Mesothelial cell of epicardium (in vitro differentiated cells): ENCODE results near the gene C20orf173. TPM values are rescaled to one million over a fixed set of nuclear protein-coding genes. Genes with fewer than 3 reads are reported as not detected.

Source experiments
- DNase-seq, 2 experiments: peaks; one replicate each; pipeline ENCODE4 v3.0.0; 2021; ENCODE audit warnings: low spot score in 2 of 2; ENCODE audit not compliant: unreplicated experiment in 2 of 2
- H3K27ac Mint-ChIP-seq: 2 replicates; pipeline ENCODE4 v1.8.0; 2021; ENCODE audit warnings: mixed read lengths
- H3K27me3 Mint-ChIP-seq: 2 replicates; pipeline ENCODE4 v1.8.0; 2021; ENCODE audit warnings: low read depth, mixed read lengths
- H3K36me3 Mint-ChIP-seq: 2 replicates; pipeline ENCODE4 v1.8.0; 2021; ENCODE audit warnings: mixed read lengths
- H3K4me1 Mint-ChIP-seq: 2 replicates; pipeline ENCODE4 v1.8.0; 2021; ENCODE audit warnings: mixed read lengths
- H3K4me3 Mint-ChIP-seq: 2 replicates; pipeline ENCODE4 v1.8.0; 2021; ENCODE audit warnings: mild to moderate bottlenecking, moderate library complexity, mixed read lengths
- H3K9me3 Mint-ChIP-seq: 2 replicates; pipeline ENCODE4 v1.8.0; 2021; ENCODE audit warnings: mixed read lengths
- CTCF ChIP-seq: fragments of 200-600 bp; sonication (generic); IDR thresholded peaks from one replicate; pipeline ENCODE4 v1.5.0; 2021; ENCODE audit warnings: antibody characterized with exemption; ENCODE audit not compliant: unreplicated experiment
- total RNA-seq: library from RNA; stranded (reverse); gene quantifications from 3 replicates; pipeline ENCODE4 v1.2.1, GENCODE V29; 2021

Gene C20orf173
- total RNA-seq, 1 donor from 2014 or later = not detected

DNA sequence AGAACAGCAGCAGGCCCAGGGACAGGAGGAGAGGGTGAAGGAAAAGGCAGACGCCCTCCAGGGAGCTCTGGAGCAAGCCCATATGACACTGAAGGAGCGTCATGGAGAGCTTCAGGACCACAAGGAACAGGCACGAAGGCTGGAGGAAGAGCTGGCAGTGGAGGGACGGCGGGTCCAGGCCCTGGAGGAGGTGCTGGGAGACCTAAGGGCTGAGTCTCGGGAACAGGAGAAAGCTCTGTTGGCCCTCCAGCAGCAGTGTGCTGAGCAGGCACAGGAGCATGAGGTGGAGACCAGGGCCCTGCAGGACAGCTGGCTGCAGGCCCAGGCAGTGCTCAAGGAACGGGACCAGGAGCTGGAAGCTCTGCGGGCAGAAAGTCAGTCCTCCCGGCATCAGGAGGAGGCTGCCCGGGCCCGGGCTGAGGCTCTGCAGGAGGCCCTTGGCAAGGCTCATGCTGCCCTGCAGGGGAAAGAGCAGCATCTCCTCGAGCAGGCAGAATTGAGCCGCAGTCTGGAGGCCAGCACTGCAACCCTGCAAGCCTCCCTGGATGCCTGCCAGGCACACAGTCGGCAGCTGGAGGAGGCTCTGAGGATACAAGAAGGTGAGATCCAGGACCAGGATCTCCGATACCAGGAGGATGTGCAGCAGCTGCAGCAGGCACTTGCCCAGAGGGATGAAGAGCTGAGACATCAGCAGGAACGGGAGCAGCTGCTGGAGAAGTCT, 25.5 kb downstream of the C20orf173 start:
- no peaks in the 10 kb centered on the region for H3K4me1 Mint-ChIP-seq
- DNase-seq = no peak
- no peak overlapping the region for H3K27ac Mint-ChIP-seq
- no peak overlapping the region for H3K4me3 Mint-ChIP-seq
- no peaks in the 10 kb centered on the region for H3K9me3 Mint-ChIP-seq
- H3K36me3 Mint-ChIP-seq = peaks cover 45% of the 10 kb centered on the region
- TF ChIP-seq CTCF = no peak
- no peaks in the 10 kb centered on the region for H3K27me3 Mint-ChIP-seq

- Mint-ChIP-seq H3K9me3 (no peaks in the 10 kb centered on the region), H3K4me3 (no peak overlapping the region), H3K36me3 (peaks cover 49% of the 10 kb centered on the region), H3K4me1 (no peaks in the 10 kb centered on the region), H3K27me3 (no peaks in the 10 kb centered on the region), H3K27ac (no peak overlapping the region)
- DNase-seq = no peak
- TF ChIP-seq CTCF = no peak
Observed at GRCh38 chr20:35503281-35503680, 26.2 kb downstream of the C20orf173 start.

- H3K27ac Mint-ChIP-seq = no peak overlapping the region
- peaks cover 52% of the 10 kb centered on the region for H3K36me3 Mint-ChIP-seq
- H3K4me1 Mint-ChIP-seq = no peaks in the 10 kb centered on the region
- DNase-seq = no peak
- H3K9me3 Mint-ChIP-seq = no peaks in the 10 kb centered on the region
- no peak for TF ChIP-seq CTCF
- H3K4me3 Mint-ChIP-seq = no peak overlapping the region
- H3K27me3 Mint-ChIP-seq = no peaks in the 10 kb centered on the region
Observed at GRCh38 chr20:35502352-35502751, 27.1 kb downstream of the C20orf173 start.

- no peak for DNase-seq
- Mint-ChIP-seq H3K27ac (no peak overlapping the region), H3K27me3 (no peaks in the 10 kb centered on the region), H3K9me3 (no peaks in the 10 kb centered on the region), H3K4me3 (no peak overlapping the region), H3K36me3 (peaks cover 55% of the 10 kb centered on the region), H3K4me1 (no peaks in the 10 kb centered on the region)
- TF ChIP-seq CTCF = no peak
Observed at GRCh38 chr20:35499271-35499670, 30.2 kb downstream of the C20orf173 start.

DNA sequence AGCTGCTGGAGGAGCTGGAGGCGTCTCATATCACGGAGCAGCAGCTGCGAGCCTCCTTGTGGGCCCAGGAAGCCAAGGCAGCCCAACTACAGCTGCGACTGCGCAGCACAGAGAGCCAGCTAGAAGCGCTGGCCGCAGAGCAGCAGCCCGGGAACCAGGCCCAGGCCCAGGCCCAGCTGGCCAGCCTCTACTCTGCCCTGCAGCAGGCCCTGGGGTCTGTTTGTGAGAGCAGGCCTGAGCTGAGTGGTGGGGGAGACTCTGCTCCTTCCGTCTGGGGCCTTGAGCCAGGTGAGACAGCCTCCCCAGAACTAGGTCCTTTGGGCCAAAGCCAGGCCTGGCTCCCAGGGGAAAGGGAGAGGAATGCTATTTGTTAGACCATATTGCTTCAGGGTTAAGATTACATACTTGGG, 31.7 kb downstream of the C20orf173 start:
- Mint-ChIP-seq H3K9me3 (no peaks in the 10 kb centered on the region), H3K27me3 (no peaks in the 10 kb centered on the region), H3K4me3 (no peak overlapping the region), H3K36me3 (peaks cover 54% of the 10 kb centered on the region), H3K4me1 (no peaks in the 10 kb centered on the region), H3K27ac (no peak overlapping the region)
- no peak for TF ChIP-seq CTCF
- no peak for DNase-seq
